Kidney (tissue), 14 donors: ENCODE results near the gene NCOA7. TPM values are rescaled to one million over a fixed set of nuclear protein-coding genes. Genes with fewer than 3 reads are reported as not detected.
"Not testable (repeated sequence)": the region's sequence is repeated elsewhere in the genome, so short reads cannot be mapped to it uniquely, and the experiment has no call there.

ENCODE experiments used
- DNase-seq, 5 donors: peaks; one replicate each; pipeline ENCODE4 v3.0.0-alpha.2; 2013 to 2020
- FAIRE-seq: peaks from 2 replicates; lab custom pipeline; 2012; peaks lifted over from hg19 to GRCh38; lab: Jason Lieb, UNC
- H3K27ac ChIP-seq, 2 donors: one replicate each; pipeline ENCODE4 v1.7.0; 2013; ENCODE audit warnings: low read depth in 2 of 2, low read length in 2 of 2, inconsistent platforms in 1 of 2
- H3K27me3 ChIP-seq: one replicate; pipeline ENCODE4 v1.7.1; 2013; ENCODE audit warnings: low read length, inconsistent platforms; ENCODE audit not compliant: control insufficient read depth, insufficient read depth
- H3K36me3 ChIP-seq, 3 donors: one replicate each; pipeline versions ENCODE4 v1.7.0 to v1.7.1; 2013; ENCODE audit warnings: low read length in 3 of 3, control low read depth in 1 of 3, inconsistent platforms in 1 of 3; ENCODE audit not compliant: insufficient read depth in 3 of 3, control insufficient read depth in 2 of 3
- H3K4me1 ChIP-seq, 3 donors: one replicate each; pipeline versions ENCODE4 v1.7.0 to v1.7.1; 2013; ENCODE audit warnings: low read length in 3 of 3, inconsistent platforms in 1 of 3, low read depth in 1 of 3; ENCODE audit not compliant: control insufficient read depth in 2 of 3, insufficient read depth in 2 of 3
- H3K4me3 ChIP-seq, 3 donors: one replicate each; pipeline versions ENCODE4 v1.7.0 to v1.8.1; 2013; ENCODE audit warnings: low read length in 3 of 3, control low read depth in 1 of 3, inconsistent platforms in 1 of 3
- H3K9ac ChIP-seq, 3 donors: one replicate each; pipeline versions ENCODE4 v1.7.0 to v1.7.1; 2013; ENCODE audit warnings: low read length in 3 of 3, control low read depth in 1 of 3, inconsistent platforms in 1 of 3
- H3K9me3 ChIP-seq, 3 donors: one replicate each; pipeline versions ENCODE4 v1.7.0 to v1.7.1; 2013; ENCODE audit warnings: low read length in 3 of 3, control low read depth in 1 of 3, inconsistent platforms in 1 of 3; ENCODE audit not compliant: control insufficient read depth in 2 of 3, insufficient read depth in 1 of 3
- intact Hi-C: fragments of 100-400 bp; cut with DNase I; formaldehyde crosslinking; loops from one replicate; pipeline ENCODE4 v1.11.1; 2022
- polyA plus RNA-seq: library from polyadenylated mRNA; stranded (reverse); fragments of 350-450 nt; fragmentation: Illumina TruSeq; extraction: RNeasy Lipid Tissue Mini Kit (QIAGEN cat#74804); gene quantifications from one replicate; pipeline ENCODE4 v1.2.3, GENCODE V29; 2014; ENCODE audit warnings: low read depth, low replicate concordance; ENCODE audit not compliant: insufficient read depth
- total RNA-seq: library from RNA; stranded (reverse); fragmentation: NEBNext Ultra II Directional; extraction: Animal tissue kit (Norgen Biotek cat#: 25700); gene quantifications from one replicate; pipeline ENCODE4 v1.2.1, GENCODE V29; 2021
- TF ChIP-seq, protein P1 (sequence below): IDR thresholded peaks from 3 replicates; pipeline ENCODE4 v1.5.1; 2012; ENCODE audit warnings: mild to moderate bottlenecking, moderate library complexity, borderline replicate concordance; ENCODE audit not compliant: insufficient read depth; ENCODE audit errors: extremely low read depth
- donor health status: control.
- donor health status: control.
- donor health status: control.
- donor health status: control.
- donor health status: control.
- donor health status: DM: yes; HTN: yes; CAD: no.
- donor health status: Normal renal cell carcinoma (clear cell type).

Gene NCOA7
- total and polyA plus RNA-seq, 2 donors from 2014 or later = 21.0 to 135 TPM

DNA sequence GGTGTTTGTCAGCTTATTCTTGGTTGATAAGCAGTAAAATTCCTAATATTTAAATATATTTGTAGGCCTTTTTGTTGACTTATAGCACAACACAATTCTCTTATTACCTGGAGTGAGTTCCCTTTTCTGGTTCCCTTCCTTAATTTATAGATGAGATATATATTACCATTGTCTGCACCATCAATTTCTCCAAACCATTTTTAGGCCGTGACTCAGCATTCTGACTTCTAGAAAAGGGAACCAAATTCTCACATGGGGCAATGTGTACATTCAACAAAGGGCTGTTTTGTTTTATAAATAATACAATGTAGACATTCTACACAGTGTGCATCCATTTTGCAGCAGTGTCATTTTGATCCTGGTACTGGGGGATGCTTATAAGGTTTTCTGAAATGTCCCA lies 52.8 kb downstream of the NCOA7 start:
- FAIRE-seq (no peak), DNase-seq (no peak)
- no peaks in the 10 kb centered on the region for H3K36me3 ChIP-seq
- TF ChIP-seq, protein P1, sequence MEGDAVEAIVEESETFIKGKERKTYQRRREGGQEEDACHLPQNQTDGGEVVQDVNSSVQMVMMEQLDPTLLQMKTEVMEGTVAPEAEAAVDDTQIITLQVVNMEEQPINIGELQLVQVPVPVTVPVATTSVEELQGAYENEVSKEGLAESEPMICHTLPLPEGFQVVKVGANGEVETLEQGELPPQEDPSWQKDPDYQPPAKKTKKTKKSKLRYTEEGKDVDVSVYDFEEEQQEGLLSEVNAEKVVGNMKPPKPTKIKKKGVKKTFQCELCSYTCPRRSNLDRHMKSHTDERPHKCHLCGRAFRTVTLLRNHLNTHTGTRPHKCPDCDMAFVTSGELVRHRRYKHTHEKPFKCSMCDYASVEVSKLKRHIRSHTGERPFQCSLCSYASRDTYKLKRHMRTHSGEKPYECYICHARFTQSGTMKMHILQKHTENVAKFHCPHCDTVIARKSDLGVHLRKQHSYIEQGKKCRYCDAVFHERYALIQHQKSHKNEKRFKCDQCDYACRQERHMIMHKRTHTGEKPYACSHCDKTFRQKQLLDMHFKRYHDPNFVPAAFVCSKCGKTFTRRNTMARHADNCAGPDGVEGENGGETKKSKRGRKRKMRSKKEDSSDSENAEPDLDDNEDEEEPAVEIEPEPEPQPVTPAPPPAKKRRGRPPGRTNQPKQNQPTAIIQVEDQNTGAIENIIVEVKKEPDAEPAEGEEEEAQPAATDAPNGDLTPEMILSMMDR = no peak
- no peak overlapping the region for H3K4me3 ChIP-seq
- H3K4me1 ChIP-seq = peaks cover 0 to 8% (median 7%) of the 10 kb centered on the region in 3 donors
- H3K9me3 ChIP-seq = no peaks in the 10 kb centered on the region
- intact Hi-C loops = no loop called here
- no peak overlapping the region for H3K9ac ChIP-seq
- H3K27ac ChIP-seq = peak overlapping the region in 1 of 2 donors; percentile 40
- no peaks in the 10 kb centered on the region for H3K27me3 ChIP-seq

DNA sequence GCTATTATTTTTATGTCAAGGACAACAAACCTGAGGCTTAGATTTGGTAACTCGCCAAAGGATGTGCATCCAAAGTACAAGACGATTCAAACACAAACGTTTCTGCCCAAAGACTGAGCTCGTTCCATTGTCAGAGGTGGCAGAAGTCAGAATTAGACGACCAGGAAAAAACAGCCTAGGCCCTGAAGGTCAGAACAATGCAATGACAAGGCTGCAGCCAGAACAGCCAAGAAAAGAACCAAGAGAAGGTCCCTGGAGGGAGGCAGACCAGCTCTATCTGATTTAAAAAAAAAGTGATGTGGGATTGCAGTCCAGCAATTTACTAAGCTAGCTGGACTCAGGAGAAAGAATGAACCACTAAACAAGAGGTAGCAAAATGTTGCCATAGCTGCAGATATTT lies 54.2 kb downstream of the NCOA7 start:
- Histone ChIP-seq H3K27me3 (no peaks in the 10 kb centered on the region), H3K36me3 (no peaks in the 10 kb centered on the region), H3K9ac (no peak overlapping the region), H3K27ac (peak overlapping the region in 1 of 2 donors; percentile 40), H3K4me3 (no peak overlapping the region), H3K4me1 (peaks cover 0 to 8% (median 7%) of the 10 kb centered on the region in 3 donors), H3K9me3 (no peaks in the 10 kb centered on the region)
- intact Hi-C loops = no loop called here
- no peak for FAIRE-seq
- TF ChIP-seq, protein P1 = no peak
- no peak for DNase-seq

DNA sequence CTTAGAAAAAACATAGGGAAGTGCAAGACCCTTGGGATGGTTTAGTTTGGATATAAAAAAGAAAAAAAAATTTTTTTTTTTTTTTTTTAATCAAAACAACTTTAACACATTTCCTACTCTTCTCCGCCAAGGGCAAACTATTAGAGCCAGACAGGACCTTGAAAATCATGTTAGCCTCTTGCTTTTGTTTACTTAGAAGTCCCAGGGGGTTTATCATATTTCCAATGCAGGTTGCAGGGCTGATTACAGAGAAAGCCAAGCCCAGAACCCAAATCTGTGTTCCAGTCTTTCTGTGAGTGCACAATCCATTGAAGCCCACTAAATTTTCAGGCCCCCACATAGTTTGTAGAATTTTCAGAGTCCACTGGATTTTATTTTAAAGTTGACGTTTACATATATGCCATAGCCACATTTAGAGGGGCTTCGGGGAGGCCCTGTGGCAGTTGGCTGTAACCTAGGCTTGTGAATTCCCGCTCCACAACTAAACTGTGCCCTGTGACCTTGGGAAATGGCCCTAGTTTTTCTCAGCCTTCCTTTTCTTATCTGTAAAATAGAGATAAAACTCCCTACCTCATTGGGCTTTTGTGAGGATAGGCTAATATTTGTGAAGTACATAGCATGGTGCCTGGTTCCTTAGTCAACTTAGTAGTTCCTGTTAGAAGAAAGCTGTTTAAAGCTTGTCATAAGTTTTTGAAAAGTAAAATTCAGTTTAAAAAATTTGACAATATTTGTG lies 55.7 kb downstream of the NCOA7 start:
- Histone ChIP-seq H3K27me3 (no peaks in the 10 kb centered on the region), H3K9ac (no peak overlapping the region), H3K4me1 (peaks cover 0 to 8% (median 7%) of the 10 kb centered on the region in 3 donors), H3K36me3 (no peaks in the 10 kb centered on the region), H3K27ac (no peak overlapping the region), H3K9me3 (no peaks in the 10 kb centered on the region), H3K4me3 (no peak overlapping the region)
- FAIRE-seq (no peak), DNase-seq (no peak)
- intact Hi-C loops = no loop called here
- TF ChIP-seq, protein P1 = no peak

DNA sequence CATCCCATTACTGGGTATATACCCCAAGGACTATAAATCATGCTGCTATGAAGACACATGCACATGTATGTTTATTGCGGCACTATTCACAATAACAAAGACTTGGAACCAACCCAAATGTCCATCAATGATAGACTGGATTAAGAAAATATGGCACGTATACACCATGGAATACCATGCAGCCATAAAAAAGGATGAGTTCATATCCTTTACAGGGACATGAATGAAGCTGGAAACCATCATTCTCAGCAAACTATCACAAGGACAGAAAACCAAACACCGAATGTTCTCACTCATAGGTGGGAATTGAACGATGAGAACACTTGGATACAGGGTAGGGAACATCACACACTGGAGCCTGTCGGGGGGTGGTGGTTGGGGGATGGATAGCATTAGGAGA lies 57.5 kb downstream of the NCOA7 start:
- not testable (repeated sequence) for H3K9ac ChIP-seq

More for the DNA sequence above, 57.5 kb downstream of the NCOA7 start:
- H3K4me1 ChIP-seq, H3K27me3 ChIP-seq, H3K4me3 ChIP-seq, H3K36me3 ChIP-seq, H3K27ac ChIP-seq, FAIRE-seq, intact Hi-C loops, H3K9me3 ChIP-seq, DNase-seq: not testable (repeated sequence)
